Measurements from ENCODE around the gene AXIN2. TPM values are rescaled to one million over a fixed set of nuclear protein-coding genes. Genes with fewer than 3 reads are reported as not detected.
A peak's percentile ranks its signal among the peaks of the same experiment; 100 is the strongest.
"Not testable (repeated sequence)": the region's sequence is repeated elsewhere in the genome, so short reads cannot be mapped to it uniquely, and the experiment has no call there.

Gene AXIN2
- polyA plus RNA-seq, 3 donors, result 22.1 to 24.6 (median 23.1) TPM

DNA sequence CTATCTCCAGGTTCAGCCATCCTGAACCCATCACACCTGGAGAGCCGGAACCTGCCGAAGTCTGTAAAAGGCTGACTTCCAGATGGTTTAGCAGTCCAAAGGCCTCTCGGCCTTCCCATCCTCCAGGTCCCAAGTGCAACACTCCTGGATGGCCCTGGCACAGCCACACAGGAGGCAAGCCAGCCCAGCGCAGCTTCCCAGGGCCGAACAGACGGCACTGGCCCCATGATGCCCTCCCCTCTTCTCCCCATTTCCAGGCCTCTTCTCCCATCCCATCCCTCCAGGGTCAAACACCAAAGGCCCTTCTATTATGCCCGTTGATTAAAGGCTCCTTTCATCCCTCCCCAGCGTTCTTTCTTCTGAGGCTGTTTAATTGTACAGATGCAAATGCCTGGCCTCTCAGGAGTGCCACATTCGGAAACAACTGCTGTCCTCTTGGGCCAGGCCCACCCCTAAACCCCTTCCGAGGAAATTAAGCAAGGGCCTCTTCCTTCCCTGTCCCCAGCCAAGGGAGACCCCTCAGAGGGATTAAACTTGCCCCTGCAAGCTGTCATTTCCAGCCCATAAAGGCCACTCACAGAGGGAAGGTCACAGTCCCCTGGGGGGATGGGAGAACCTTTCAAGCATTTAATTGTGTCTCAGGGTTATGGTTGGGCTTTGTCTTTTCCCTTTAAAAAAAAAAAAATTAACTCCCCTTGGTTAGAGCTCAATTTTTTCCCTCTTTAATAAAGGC is 30.8 kb downstream of the AXIN2 start:
- peak in 1 of 11 donors; percentile 58 for DNase-seq (ENCODE audit: extremely low read depth in 1 of 11, low read depth in 9 of 11, low spot score in 4 of 11)

DNA sequence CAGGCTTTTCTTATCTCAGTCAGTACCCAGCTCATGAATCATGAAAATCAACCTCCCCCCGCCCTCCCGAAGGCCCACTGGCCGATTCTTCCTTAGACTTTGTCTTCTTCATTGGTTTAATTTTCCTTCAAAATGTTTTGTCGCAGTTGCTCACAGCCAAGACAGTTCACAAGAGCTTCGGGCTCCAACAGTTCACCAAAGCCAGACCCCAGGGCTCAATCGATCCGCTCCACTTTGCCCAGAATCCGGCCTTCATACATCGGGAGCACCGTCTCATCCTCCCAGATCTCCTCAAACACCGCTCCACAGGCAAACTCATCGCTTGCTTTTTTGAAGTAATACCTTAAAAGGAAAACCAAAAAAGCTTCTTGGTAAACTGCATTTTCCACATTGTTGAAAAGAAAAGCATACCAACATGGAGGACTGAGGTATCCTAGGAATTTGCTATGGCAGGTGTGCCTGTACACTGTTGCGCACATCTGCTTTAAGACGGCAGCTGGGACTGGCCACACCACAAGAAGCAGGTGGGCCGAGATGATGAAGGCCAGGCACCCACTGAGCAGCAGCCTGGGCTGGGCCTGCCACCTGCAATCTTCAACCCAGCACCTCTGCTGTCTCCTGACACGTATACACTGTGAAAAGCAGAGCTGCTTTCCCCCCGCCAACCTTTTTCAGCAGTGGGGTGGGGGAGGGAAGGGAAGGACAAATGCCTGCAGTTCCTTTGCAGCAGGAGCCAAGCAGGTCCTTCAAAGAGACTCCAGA is 31.5 kb downstream of the AXIN2 start:
- DNase-seq (ENCODE audit: extremely low read depth in 1 of 11, low read depth in 9 of 11, low spot score in 4 of 11), result no peak

DNA sequence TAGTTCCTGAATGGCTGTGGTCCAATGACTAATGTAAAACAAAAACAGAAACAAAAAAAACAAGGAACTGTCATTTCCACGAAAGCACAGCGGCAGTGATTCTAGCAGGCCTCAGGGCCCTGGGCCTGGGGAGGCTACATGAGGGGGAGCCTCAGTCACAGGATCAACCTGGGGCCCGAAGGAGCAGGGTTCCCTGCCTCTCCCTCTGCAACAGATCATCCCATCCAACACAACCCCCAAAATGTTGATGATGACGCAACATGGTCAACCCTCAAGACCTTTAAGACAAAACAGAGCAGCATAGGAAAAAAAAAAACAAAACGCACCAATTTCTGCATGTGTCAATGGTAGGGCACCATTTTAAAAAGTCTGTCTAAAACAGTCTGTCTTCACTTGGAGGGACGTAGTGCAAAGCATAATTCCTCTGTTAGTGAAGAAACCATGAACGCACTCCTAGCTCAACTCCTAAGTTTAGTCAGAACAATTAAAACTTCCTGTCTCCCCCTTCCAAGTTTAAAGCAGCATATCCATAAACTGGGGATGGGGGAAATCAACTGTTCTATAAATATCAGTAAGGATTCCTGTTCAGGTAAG is 32.3 kb downstream of the AXIN2 start:
- no peak for DNase-seq (ENCODE audit: extremely low read depth in 1 of 11, low read depth in 9 of 11, low spot score in 4 of 11)

DNA sequence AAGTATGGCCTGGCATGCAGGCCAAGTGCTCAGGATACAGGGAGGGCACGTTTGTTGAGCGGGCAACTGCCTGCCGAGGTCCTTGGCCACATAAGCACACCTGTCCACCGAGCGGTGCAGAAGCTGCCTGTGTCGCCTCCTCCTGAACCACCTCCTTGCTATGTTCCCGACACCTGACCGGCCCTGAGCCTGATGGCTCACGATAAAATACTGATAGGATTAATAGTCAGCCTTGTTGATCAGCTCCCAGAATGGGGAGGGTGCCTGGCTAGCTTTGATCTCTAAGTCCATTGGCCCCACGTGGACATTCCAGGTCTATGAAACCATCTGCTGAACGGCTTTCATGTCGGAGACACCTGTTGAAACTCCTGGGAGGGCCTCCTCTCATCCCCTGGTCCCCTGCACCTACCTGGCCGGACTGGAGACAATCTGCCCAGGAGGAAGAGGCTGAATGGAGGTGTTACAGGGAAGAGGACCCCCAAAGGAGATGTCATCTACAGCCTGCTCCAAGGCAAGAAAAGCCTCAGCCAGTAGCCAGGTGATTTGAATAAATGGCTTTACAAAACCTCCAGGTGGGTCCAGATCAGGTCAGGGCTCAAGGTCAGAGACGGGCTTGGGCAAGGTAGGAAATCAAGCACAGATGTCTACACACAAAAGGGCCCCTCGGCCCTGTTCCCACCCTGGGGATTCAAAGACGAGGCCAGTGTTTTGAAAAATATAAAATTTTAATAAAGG is 33.4 kb downstream of the AXIN2 start:
- DNase-seq (ENCODE audit: extremely low read depth in 1 of 11, low read depth in 9 of 11, low spot score in 4 of 11), result no peak

DNA sequence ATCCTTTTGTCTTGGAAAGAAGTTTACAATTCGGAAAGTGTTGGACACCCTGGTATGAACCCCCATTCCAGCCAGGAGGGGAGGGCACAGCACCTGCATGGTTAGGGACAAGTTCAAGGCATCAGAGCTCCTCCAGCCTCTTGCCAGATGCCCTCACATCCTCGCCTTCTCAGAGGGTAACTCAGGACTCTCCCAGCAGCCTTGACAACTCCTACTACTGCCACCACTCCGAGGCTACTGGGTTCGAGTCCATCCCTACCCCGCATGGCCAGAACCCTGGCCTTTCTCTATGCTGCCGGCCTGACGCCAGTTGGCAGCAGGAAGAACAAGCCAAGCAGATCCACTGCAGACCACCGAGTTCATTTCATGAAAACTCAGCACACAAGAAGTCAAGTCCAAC is 34.1 kb downstream of the AXIN2 start:
- no peak for DNase-seq (ENCODE audit: extremely low read depth in 1 of 11, low read depth in 9 of 11, low spot score in 4 of 11)

DNA sequence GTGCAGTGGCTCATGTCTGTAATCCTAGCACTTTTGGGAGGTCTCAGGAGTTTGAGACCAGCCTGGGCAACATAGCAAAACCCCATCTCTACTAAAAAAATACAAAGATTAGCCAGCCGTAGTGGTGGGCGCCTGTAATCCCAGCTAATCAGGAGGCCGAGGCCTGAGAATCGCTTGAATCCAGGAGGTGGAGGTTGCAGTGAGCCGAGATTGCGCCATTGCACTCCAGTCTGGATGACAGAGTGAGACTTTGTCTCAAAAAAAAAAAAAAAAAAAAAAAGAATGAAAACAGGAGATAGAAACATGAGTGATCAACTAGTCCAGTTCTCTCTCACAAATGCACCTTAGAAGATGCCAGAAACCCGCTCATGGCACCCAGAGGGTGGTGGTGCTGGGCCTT is 34.6 kb downstream of the AXIN2 start:
- not testable (repeated sequence) for DNase-seq (ENCODE audit: extremely low read depth in 1 of 11, low read depth in 9 of 11, low spot score in 4 of 11)

DNA sequence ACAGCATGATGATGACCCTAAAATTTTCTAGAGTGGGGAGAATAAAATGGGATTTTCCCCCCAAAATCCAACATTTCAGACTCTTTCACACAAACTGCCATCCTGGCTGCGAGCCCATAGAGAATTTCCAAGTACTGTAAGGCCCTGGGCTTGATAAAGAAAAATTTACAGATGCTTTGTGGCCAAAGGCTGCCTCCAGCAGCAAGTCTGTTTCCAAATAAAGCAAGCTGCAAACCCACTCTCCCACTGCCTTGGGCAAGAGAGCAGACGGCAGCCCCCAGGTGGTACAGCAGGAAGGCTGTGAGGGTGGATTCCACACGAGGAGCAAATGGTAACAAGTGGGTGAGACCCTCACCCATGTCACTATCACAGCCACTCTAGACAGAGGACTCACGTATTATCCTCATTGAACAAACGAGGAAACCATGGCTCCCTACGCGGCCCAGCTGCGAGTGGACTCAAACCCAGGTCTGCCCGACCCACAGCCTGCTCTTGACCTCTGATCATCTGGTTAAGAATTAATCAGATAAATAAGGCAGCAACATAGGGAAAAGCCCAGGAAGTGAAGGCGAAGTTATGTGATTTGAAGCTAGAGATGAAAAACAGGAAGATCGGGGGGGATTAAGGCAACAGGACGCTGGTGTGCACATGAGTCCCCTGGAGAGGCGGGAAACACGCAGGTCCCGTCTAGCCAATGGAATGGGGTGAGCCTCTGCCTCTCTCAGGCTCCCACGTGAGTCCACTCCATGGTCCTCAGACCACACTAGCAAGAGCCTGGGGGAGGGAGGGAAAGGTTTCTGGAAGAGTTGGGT is 37.4 kb downstream of the AXIN2 start:
- no peak for DNase-seq (ENCODE audit: extremely low read depth in 1 of 11, low read depth in 9 of 11, low spot score in 4 of 11)

DNA sequence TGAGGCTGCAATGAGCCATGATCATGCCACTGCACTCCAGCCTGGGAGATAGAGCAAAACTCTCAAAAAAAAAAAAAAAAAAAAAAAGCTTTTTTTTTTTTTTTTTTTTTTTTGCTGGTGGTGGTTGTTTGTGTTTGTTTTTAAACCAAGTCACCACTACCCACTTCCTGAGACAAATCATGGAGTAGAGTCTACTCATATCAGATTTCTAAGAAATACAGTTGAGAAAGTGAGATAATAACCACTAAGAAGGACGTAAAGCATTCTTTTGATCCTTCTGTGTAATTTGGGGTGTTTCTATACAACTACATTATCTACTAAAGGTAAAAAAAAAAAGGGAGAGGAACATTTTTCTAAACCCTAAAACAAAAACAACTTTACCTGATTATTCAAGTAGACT is 38.0 kb downstream of the AXIN2 start:
- DNase-seq (ENCODE audit: extremely low read depth in 1 of 11, low read depth in 9 of 11, low spot score in 4 of 11), result no peak

DNA sequence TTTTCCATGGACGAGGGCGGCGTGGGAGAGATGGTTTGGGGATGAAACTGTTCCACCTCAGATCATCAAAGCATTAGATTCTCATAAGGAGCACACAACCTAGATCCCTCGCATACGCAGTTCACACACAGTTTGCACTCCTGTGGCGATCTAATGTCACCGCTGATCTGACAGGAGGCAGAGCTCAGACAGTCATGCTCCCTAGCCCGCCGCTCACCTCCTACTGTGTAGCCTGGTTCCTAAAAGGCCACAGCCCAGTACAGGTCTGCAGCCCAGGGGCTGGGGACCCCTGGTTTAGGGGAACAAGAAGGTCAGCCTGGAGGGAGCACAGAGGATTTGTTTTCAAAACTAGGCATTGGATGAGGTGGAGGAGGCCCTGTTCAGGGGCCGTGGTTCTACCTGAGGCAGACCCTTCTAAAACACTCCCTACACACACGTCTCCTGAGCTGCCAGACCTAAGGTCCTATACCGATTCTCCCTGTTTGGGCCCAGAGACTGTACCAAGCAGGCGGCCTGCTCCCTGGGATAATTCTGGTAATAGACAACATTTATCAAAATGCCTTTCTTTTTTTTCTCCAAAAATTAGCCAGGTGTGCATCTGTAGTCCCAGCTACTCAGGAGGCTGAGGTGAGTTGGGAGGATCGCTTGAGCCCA is 38.6 kb downstream of the AXIN2 start:
- DNase-seq (ENCODE audit: extremely low read depth in 1 of 11, low read depth in 9 of 11, low spot score in 4 of 11), result no peak

DNA sequence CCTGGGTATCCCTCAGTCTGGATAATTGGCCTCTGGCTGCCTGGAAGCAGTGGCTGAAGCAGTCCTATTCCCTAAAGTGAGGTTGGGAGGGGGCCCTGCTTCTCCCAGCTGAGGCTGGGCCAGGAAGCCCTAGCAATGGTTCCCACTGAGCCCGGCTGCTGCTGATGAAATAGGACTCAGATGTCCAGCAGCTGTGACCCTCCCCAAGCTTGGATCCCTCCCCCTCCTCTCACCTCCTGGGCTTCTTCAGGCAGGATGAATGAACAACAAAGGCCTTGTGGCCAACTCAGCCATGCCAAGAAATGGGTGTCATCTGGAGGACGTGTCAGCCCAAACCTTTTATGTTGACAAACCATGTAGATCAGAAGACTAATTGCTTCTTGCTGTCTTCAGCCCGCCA is 42.0 kb downstream of the AXIN2 start:
- DNase-seq (ENCODE audit: extremely low read depth in 1 of 11, low read depth in 9 of 11, low spot score in 4 of 11), result peak in 1 of 11 donors; percentile 37

DNA sequence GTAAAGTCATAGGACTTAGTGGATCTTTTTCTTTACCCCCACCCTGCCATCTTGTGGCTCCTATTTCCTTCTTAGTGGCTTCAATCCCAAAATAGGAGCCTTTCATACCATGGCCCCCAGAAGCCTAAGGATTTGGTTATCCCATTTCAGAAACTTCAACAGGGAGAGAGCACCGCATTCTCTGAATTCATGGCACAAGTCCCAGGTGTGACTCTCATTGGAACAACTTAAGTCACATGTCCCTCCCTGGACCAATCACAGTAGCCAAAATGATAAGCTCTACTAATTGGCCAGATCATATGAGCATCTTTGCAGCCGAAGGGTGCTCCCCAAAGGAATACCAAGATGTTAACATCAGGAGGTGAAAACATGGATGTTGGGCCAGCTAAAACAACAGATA is 43.2 kb downstream of the AXIN2 start:
- no peak for DNase-seq (ENCODE audit: extremely low read depth in 1 of 11, low read depth in 9 of 11, low spot score in 4 of 11)

DNA sequence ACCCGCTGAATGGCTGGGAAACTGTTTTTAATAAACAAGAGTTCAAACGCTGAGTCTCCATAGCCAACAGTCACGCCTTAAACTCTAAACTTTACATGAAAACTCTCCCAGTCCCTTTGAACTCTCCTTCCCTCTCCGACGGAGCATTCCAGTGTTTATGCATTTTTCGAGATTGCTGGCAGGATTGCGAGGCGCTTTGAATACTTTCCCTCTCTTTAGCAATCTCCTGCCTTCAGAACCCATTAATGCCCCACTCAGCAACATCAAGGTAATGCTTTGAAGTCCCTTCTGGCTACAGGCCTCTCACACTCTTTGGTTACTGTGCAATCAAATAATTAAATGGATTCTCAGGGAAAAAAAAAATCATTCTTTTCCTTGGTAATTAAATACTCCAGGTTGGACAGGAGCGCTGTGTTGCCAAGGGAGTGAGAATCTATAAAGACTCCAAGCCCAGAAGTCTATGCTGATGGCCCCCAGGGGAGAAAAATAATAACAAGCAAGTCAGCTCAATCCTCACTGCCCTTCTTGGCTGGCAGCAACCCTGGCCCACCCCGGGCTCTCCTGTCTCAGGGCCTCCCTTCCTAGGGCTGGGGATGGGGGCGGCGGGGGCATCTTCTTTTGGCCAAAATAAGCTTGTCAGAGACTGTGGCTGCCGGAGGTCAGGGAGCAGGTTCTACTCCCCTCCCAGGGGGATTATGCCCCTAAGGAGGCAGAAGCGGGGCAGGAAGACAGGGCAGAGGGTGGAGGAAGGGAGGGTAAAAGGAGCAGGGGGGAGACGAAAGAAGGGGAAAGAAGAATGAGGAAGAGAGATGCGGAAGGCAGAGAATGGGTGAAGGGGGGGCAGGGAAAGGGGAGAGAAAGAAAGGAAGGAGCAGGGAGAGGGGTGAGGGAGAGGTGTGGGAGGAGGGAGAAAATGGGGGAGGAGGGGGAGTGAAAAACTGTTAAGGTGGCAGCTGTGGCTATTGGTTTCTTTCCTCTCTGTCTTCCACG is 45.2 kb downstream of the AXIN2 start:
- peak in 7 of 11 donors; percentile 44 to 82 (median 71) for DNase-seq (ENCODE audit: extremely low read depth in 1 of 11, low read depth in 9 of 11, low spot score in 4 of 11)

DNA sequence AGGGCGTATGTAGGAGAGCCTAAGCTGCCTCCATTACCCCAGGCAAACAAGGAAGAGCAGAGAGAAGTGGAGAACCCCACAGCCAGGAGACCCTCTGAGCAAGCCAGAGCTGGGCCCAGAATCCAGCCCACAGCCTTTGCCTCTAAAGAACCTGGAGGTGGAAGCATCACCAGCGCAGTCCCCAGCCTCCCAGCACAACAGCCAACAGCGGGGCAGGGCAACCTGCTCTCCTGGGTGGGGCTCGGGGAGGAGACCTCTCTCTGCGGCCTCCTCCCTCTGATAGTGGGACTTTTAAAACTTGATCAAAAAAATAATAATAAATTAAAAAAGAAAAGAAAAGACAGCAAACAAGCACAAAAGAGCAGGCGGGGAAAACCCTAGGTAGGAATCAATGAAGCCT is 45.9 kb downstream of the AXIN2 start:
- no peak for DNase-seq (ENCODE audit: extremely low read depth in 1 of 11, low read depth in 9 of 11, low spot score in 4 of 11)

DNA sequence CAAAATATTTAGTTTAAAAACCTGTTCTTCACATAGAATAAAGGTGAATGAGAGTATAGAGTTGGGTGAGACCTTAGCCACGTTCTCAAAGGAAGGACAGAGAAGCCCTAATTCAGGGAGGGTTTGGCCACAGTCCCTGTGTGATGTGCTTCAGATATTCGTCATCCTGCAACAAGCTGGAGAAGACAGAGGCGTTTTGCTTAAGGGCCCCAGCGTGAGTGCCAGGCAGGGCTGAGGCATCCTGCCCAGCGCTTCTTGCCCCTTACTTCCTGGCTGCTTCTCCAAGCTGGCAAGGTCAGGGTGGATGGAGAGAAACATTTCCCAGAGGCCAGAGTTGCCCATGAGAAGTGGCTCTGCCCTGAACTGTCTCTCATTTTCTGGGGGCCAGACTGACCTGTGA is 46.9 kb downstream of the AXIN2 start:
- DNase-seq (ENCODE audit: extremely low read depth in 1 of 11, low read depth in 9 of 11, low spot score in 4 of 11), result no peak

DNA sequence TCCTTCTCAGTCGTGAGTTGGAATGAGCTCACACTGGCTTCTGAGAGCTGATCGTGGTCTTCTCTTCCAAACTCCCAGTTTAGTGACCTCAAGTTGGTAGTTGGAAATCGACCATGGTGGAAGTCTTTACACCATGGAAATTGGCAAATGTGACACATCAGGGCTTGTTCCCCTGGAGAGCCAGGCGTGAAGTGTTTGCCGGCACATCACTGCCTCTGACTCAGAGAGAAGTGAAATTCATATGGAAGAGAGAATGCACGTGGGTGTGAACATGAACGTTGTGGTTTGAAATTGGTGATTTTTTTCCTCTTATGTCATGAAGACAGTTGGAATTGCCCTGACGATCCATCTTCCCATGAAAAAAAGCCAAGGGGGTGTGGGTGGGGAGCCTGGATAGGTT is 47.4 kb downstream of the AXIN2 start:
- DNase-seq (ENCODE audit: extremely low read depth in 1 of 11, low read depth in 9 of 11, low spot score in 4 of 11), result no peak

DNA sequence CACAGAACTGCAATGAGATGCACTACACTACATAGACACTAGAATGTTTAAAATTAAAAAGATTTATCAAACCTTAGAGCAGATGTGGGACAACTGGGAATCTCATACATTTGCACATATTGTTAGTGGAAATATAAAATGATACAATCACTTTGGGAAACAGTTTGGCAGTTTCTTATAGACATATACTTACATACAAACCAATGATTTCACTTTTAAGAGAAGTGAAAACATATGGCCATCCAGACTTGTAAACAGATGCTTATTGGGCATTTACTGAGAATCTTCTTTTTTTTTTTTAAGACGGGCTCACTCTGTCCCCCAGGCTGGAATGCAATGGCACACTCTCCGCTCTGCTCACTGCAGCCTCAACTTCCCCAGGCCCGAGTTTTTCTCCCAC is 50.1 kb downstream of the AXIN2 start:
- no peak for DNase-seq (ENCODE audit: extremely low read depth in 1 of 11, low read depth in 9 of 11, low spot score in 4 of 11)

DNA sequence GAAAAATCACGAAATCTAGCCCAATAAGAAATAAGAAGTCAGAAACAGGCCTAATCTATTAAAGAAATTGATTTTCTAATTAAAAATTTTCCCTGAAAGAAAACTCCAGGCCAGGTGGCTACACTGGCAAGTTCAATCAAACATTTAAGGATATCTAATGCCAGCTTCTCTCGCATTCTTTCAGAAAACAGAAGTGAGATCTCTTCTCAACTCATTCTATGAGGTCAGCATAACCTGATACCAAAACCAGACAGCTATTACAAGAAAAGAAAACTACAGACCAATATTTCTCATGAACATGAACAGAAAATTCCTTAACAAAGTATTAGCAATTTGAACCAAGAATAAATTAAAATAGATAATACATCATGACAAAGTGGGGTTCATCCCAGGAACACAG is 52.4 kb downstream of the AXIN2 start:
- DNase-seq (ENCODE audit: extremely low read depth in 1 of 11, low read depth in 9 of 11, low spot score in 4 of 11), result no peak
